ENCODE measurements around the gene B9D1. TPM values are rescaled to one million over a fixed set of nuclear protein-coding genes. Genes with fewer than 3 reads are reported as not detected.

The B9D1 gene
- total RNA-seq, 1 experiment from 2014 or later, result 48.0 TPM

DNA sequence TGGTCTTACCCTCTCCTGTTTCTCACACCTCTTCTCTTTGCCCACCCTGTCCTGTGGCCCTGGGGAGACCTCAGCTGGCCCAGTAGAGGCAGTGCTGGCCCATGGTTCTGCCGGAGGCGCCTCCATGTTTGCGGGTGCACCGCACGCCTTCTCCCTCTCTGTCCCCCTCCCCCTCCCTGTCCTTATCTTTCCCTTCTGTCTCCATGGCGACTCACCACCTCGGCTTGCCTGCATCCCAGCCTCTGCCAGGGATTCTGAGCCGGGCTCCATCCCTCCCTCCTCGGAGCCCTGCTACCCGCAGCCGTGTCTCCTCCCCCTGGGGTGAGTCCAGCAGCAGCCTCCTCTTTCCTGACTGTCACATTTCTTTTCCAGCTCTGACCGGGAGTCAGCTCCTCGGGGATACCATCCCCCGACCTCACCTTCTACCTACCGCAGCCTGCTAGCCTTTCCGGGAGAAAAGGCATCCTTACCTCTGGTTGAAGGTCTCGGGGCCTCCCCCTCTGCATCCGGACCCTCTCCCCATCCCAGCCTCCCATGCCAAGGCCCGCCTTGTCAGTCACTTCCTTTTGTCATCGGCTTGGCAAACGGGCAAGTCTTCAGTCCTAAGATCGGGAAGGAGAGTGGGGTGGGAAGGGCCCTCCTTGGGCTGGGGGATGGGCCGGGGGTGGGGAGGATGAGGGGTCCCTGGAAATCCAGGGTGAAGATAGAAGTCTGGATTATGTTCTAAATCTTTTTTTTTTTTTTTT, 48.5 kb upstream of the B9D1 start, which contains the start of gene RNF112:
Gene RNF112 (plus strand): TSS at position 358 of the 746 bp plus-strand sequence. CDS start 177 bp downstream, at position 535.
- H3K27me3 ChIP-seq (ENCODE audit: low read length), result no peaks in the 10 kb centered on the region
- no peaks in the 10 kb centered on the region for H4K20me1 ChIP-seq (ENCODE audit: low read length)
- DNase-seq (no peak), ATAC-seq (no peak)
- H3K9me2 ChIP-seq (replicated peaks; ENCODE audit: low read length), result no peaks in the 10 kb centered on the region
- no peak within 1 kb of the TSS for H3K4me3 ChIP-seq (ENCODE audit: low read length)
- H3K79me2 ChIP-seq (ENCODE audit: low read length), result no peaks in the 10 kb centered on the region
- H3K4me1 ChIP-seq (ENCODE audit: insufficient read depth, low read length), result no peaks in the 10 kb centered on the region
- H3F3A ChIP-seq (ENCODE audit: low read length, unreplicated experiment), result no peaks in the 10 kb centered on the region
- TF ChIP-seq EZH2 (IDR thresholded peaks at IDR 0.05; ENCODE audit: low read length, unreplicated experiment) (no peak), EZH2phosphoT487 (IDR thresholded peaks at IDR 0.05; ENCODE audit: borderline replicate concordance, low read length) (no peak), CTCF (conservative IDR thresholded peaks at IDR 0.05; ENCODE audit: low read depth, low read length) (no peak)
- CTCF ChIA-PET, result no interaction called here
- no peak within 1 kb of the TSS for H3K27ac ChIP-seq (ENCODE audit: low read length)
- no peaks in the 10 kb centered on the region for H3K36me3 ChIP-seq (ENCODE audit: low read depth, low read length)
- no peak within 1 kb of the TSS for H3K4me2 ChIP-seq (ENCODE audit: low read length)
- H3K9ac ChIP-seq (ENCODE audit: low read length), result no peak within 1 kb of the TSS
- no TSS peak for BruUV-seq (replicated peaks)
- intact Hi-C loops (cut with micrococcal nuclease), result no loop called here
- H2AFZ ChIP-seq (ENCODE audit: low read length), result no peak within 1 kb of the TSS
- POLR2A ChIA-PET (ENCODE audit: unreplicated experiment), result no interaction called here
- H3K9me3 ChIP-seq (ENCODE audit: low read length), result no peaks in the 10 kb centered on the region

GRCh38 chr17:19410091-19410490, 47.6 kb upstream of the B9D1 start:
- no peak overlapping the region for H3K4me2 ChIP-seq (ENCODE audit: low read length)
- H3F3A ChIP-seq (ENCODE audit: low read length, unreplicated experiment), result no peaks in the 10 kb centered on the region
- no peaks in the 10 kb centered on the region for H3K9me2 ChIP-seq (replicated peaks; ENCODE audit: low read length)
- BruUV-seq (replicated peaks), result no TSS peak
- no peak overlapping the region for H3K9ac ChIP-seq (ENCODE audit: low read length)
- intact Hi-C loops (cut with micrococcal nuclease), result no loop called here
- no peaks in the 10 kb centered on the region for H3K27me3 ChIP-seq (ENCODE audit: low read length)
- no peaks in the 10 kb centered on the region for H3K36me3 ChIP-seq (ENCODE audit: low read depth, low read length)
- H3K4me1 ChIP-seq (ENCODE audit: insufficient read depth, low read length), result no peaks in the 10 kb centered on the region
- CTCF ChIA-PET, result no interaction called here
- no peak overlapping the region for H2AFZ ChIP-seq (ENCODE audit: low read length)
- TF ChIP-seq EZH2 (IDR thresholded peaks at IDR 0.05; ENCODE audit: low read length, unreplicated experiment), result no peak
- TF ChIP-seq EZH2phosphoT487 (IDR thresholded peaks at IDR 0.05; ENCODE audit: borderline replicate concordance, low read length), result no peak
- no peak for TF ChIP-seq CTCF (conservative IDR thresholded peaks at IDR 0.05; ENCODE audit: low read depth, low read length)
- no peak for DNase-seq
- H3K9me3 ChIP-seq (ENCODE audit: low read length), result no peaks in the 10 kb centered on the region
- no peak overlapping the region for H3K4me3 ChIP-seq (ENCODE audit: low read length)
- no peaks in the 10 kb centered on the region for H3K79me2 ChIP-seq (ENCODE audit: low read length)
- POLR2A ChIA-PET (ENCODE audit: unreplicated experiment), result no interaction called here
- ATAC-seq, result no peak
- no peaks in the 10 kb centered on the region for H4K20me1 ChIP-seq (ENCODE audit: low read length)
- H3K27ac ChIP-seq (ENCODE audit: low read length), result no peak overlapping the region

GRCh38 chr17:19409509-19409908, 47.0 kb upstream of the B9D1 start:
- no peak overlapping the region for H3K4me2 ChIP-seq (ENCODE audit: low read length)

More at GRCh38 chr17:19409509-19409908, 47.0 kb upstream of the B9D1 start:
- Histone ChIP-seq H3K27me3 (ENCODE audit: low read length) (no peaks in the 10 kb centered on the region), H3K79me2 (ENCODE audit: low read length) (no peaks in the 10 kb centered on the region), H3K9ac (ENCODE audit: low read length) (no peak overlapping the region), H3K9me3 (ENCODE audit: low read length) (no peaks in the 10 kb centered on the region), H2AFZ (ENCODE audit: low read length) (no peak overlapping the region), H4K20me1 (ENCODE audit: low read length) (no peaks in the 10 kb centered on the region), H3K36me3 (ENCODE audit: low read depth, low read length) (no peaks in the 10 kb centered on the region), H3K4me1 (ENCODE audit: insufficient read depth, low read length) (no peaks in the 10 kb centered on the region), H3K9me2 (replicated peaks; ENCODE audit: low read length) (no peaks in the 10 kb centered on the region), H3K27ac (ENCODE audit: low read length) (no peak overlapping the region), H3F3A (ENCODE audit: low read length, unreplicated experiment) (no peaks in the 10 kb centered on the region), H3K4me3 (ENCODE audit: low read length) (no peak overlapping the region)
- ChIA-PET POLR2A (ENCODE audit: unreplicated experiment) (no interaction called here), CTCF (no interaction called here)
- BruUV-seq (replicated peaks), result no TSS peak
- TF ChIP-seq EZH2phosphoT487 (IDR thresholded peaks at IDR 0.05; ENCODE audit: borderline replicate concordance, low read length), result no peak
- no peak for TF ChIP-seq CTCF (conservative IDR thresholded peaks at IDR 0.05; ENCODE audit: low read depth, low read length)
- TF ChIP-seq EZH2 (IDR thresholded peaks at IDR 0.05; ENCODE audit: low read length, unreplicated experiment), result no peak
- ATAC-seq (no peak), DNase-seq (peak; percentile 43)
- intact Hi-C loops (cut with micrococcal nuclease), result no loop called here

Data from PC-3 (cell line).